GM12878 (cell line): ENCODE data around the gene MGAT5. TPM values are rescaled to one million over a fixed set of nuclear protein-coding genes. Genes with fewer than 3 reads are reported as not detected.

Experiments
- NFYA ChIP-seq: IDR thresholded peaks from 2 replicates; pipeline ENCODE4 v1.6.1; 2011; ENCODE audit warnings: low read depth, mild to moderate bottlenecking, low read length, improper control_type of control experiment, borderline replicate concordance
- RUNX3 ChIP-seq: IDR thresholded peaks from 2 replicates; pipeline ENCODE4 v1.6.1; 2012; ENCODE audit warnings: low read length, inconsistent platforms
- ZNF687 ChIP-seq: fragments of 450-650 bp; IDR thresholded peaks from 2 replicates; pipeline ENCODE4 v1.6.1; 2017; ENCODE audit warnings: mild to moderate bottlenecking, moderate library complexity
- polyA plus RNA-seq, 11 experiments: library from polyadenylated mRNA; depleted of rRNA in 4 of 11; unstranded in 6 of 11; stranded (reverse) in 5 of 11; fragments of >200 nt; fragmentation: Nextera tagmentation in 4 of 11; fragmentation: Illumina TruSeq in 1 of 11; extraction: Ambion mirVana in 4 of 11; extraction: Trizol in 1 of 11; gene quantifications; 1 replicate in 1 of 11; 2 replicates in 10 of 11; pipeline versions ENCODE4 v1.2.1 to v1.2.3, GENCODE V29; 2011 to 2016; ENCODE audit warnings: inconsistent platforms in 2 of 11, missing spikeins in 2 of 11, low read depth in 1 of 11
- total RNA-seq, 4 experiments: library from RNA; depleted of rRNA in 3 of 4; stranded (reverse); fragments of >200 nt in 3 of 4; fragmentation: Illumina TruSeq in 1 of 4; extraction: Trizol in 1 of 4; gene quantifications; 2 replicates each; pipeline versions ENCODE4 v1.2.1 to v1.2.3, GENCODE V29; 2013 to 2021
- TF ChIP-seq, protein P1 (sequence below): fragments of 450-650 bp; IDR thresholded peaks from 2 replicates; pipeline ENCODE4 v1.6.1; 2017; ENCODE audit warnings: mild to moderate bottlenecking, moderate library complexity
- TF ChIP-seq, protein P2 (sequence below): IDR thresholded peaks from 2 replicates; pipeline ENCODE4 v1.6.1; 2011; ENCODE audit warnings: low read depth, low read length, improper control_type of control experiment, borderline replicate concordance
- TF ChIP-seq, protein P3 (sequence below): fragments of 450-650 bp; IDR thresholded peaks from 2 replicates; pipeline ENCODE4 v1.6.1; 2016; ENCODE audit warnings: mild to moderate bottlenecking

MGAT5 gene
- total and polyA plus RNA-seq, 10 of the 15 experiments (the other 5 are each of a cell fraction or from before 2014, with no cell fraction given) = 4.9 to 104 (median 36.2) TPM

DNA sequence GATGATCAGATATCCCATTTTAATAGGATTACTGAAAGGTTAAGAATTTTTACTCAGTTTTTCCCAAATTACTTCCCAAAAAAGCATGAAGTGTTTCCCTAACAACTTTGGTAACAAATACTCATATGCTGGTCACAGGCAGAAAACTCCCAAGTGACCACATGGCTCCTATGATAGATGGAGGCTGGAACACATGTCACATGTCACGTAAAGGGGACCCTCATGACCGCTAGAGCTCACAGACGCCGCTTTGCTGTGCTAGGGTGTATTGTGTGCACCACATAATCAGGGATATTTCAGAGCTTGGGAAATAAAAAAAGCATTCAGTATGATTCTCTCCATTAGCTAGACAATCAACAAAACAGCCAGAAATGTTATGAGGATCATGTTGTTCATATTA, 236.7 kb downstream of the MGAT5 start (continued):
- TF ChIP-seq, protein P1, sequence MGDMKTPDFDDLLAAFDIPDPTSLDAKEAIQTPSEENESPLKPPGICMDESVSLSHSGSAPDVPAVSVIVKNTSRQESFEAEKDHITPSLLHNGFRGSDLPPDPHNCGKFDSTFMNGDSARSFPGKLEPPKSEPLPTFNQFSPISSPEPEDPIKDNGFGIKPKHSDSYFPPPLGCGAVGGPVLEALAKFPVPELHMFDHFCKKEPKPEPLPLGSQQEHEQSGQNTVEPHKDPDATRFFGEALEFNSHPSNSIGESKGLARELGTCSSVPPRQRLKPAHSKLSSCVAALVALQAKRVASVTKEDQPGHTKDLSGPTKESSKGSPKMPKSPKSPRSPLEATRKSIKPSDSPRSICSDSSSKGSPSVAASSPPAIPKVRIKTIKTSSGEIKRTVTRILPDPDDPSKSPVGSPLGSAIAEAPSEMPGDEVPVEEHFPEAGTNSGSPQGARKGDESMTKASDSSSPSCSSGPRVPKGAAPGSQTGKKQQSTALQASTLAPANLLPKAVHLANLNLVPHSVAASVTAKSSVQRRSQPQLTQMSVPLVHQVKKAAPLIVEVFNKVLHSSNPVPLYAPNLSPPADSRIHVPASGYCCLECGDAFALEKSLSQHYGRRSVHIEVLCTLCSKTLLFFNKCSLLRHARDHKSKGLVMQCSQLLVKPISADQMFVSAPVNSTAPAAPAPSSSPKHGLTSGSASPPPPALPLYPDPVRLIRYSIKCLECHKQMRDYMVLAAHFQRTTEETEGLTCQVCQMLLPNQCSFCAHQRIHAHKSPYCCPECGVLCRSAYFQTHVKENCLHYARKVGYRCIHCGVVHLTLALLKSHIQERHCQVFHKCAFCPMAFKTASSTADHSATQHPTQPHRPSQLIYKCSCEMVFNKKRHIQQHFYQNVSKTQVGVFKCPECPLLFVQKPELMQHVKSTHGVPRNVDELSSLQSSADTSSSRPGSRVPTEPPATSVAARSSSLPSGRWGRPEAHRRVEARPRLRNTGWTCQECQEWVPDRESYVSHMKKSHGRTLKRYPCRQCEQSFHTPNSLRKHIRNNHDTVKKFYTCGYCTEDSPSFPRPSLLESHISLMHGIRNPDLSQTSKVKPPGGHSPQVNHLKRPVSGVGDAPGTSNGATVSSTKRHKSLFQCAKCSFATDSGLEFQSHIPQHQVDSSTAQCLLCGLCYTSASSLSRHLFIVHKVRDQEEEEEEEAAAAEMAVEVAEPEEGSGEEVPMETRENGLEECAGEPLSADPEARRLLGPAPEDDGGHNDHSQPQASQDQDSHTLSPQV = no peak
- no peak for TF ChIP-seq ZNF687
- TF ChIP-seq, protein P2, sequence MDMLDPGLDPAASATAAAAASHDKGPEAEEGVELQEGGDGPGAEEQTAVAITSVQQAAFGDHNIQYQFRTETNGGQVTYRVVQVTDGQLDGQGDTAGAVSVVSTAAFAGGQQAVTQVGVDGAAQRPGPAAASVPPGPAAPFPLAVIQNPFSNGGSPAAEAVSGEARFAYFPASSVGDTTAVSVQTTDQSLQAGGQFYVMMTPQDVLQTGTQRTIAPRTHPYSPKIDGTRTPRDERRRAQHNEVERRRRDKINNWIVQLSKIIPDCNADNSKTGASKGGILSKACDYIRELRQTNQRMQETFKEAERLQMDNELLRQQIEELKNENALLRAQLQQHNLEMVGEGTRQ = no peak
- TF ChIP-seq, protein P3, sequence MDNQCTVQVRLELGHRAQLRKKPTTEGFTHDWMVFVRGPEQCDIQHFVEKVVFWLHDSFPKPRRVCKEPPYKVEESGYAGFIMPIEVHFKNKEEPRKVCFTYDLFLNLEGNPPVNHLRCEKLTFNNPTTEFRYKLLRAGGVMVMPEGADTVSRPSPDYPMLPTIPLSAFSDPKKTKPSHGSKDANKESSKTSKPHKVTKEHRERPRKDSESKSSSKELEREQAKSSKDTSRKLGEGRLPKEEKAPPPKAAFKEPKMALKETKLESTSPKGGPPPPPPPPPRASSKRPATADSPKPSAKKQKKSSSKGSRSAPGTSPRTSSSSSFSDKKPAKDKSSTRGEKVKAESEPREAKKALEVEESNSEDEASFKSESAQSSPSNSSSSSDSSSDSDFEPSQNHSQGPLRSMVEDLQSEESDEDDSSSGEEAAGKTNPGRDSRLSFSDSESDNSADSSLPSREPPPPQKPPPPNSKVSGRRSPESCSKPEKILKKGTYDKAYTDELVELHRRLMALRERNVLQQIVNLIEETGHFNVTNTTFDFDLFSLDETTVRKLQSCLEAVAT = no peak
- no peak for TF ChIP-seq RUNX3
- no peak for TF ChIP-seq NFYA
